Skeletal muscle satellite cell (primary cell): ENCODE data around the gene AGBL4.

Experiments
- H3K27me3 ChIP-seq: 2 replicates; pipeline ENCODE4 v1.7.0; 2013; ENCODE audit warnings: low read length; ENCODE audit not compliant: control insufficient read depth, insufficient read depth
- H3K36me3 ChIP-seq: 2 replicates; pipeline ENCODE4 v1.7.0; 2013; ENCODE audit warnings: mild to moderate bottlenecking, control low read depth, low read length; ENCODE audit not compliant: insufficient read depth
- H3K4me1 ChIP-seq: 2 replicates; pipeline ENCODE4 v1.7.0; 2013; ENCODE audit warnings: low read length; ENCODE audit not compliant: control insufficient read depth, insufficient read depth
- H3K4me2 ChIP-seq: 2 replicates; pipeline ENCODE4 v1.7.0; 2013; ENCODE audit warnings: mild to moderate bottlenecking, low read length
- H3K4me3 ChIP-seq: 2 replicates; pipeline ENCODE4 v1.7.0; 2013; ENCODE audit warnings: low read length
- H3K9ac ChIP-seq: 2 replicates; pipeline ENCODE4 v1.7.0; 2013; ENCODE audit warnings: mild to moderate bottlenecking, low read depth, low read length, moderate library complexity
- H3K9me3 ChIP-seq: replicated peaks from 2 replicates; pipeline ENCODE4 v1.7.0; 2013; ENCODE audit warnings: mild to moderate bottlenecking, control low read depth, low read length

The AGBL4 gene

DNA sequence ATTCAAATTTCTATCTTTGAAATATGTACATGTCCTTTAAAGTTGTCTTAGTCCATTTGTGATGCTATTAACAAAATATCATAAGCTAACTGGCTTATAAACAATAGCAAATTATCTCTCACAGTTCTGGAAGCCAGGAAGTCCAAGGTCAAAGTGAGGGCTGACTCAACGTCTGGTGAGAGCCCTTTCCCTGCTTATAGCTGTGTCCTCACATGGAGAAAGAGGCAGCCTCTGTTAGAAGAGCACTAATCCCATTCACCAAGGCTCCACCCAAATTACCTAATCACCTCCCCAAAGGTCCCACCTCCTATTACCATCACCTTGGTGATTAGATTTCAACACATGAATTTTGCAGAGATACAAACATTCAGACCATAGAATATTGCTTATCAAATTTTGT, 797.0 kb downstream of the AGBL4 start:
- Histone ChIP-seq H3K4me1 (no peaks in the 10 kb centered on the region), H3K27me3 (no peaks in the 10 kb centered on the region), H3K9me3 (no peaks in the 10 kb centered on the region), H3K9ac (no peak overlapping the region), H3K36me3 (no peaks in the 10 kb centered on the region), H3K4me2 (no peak overlapping the region), H3K4me3 (no peak overlapping the region)

DNA sequence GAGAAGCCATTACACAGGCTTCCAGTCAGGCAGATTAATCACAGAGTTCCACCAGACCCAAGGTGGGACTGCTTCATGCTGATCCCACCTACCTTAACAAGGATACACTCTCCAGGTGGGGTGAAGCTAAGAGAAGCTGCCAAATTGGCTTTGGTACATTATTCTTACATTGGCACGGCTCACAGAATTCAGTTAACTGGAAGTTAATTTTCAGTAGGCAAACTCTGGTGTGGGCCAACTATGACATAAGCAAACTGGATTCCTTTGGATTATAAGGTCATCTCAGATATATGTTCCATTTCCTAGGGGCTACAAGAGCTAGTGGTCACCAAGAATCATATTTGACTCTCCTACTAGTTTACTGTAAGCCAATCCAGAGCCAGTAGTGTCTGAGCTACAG, 798.3 kb downstream of the AGBL4 start:
- H3K4me3 ChIP-seq = no peak overlapping the region
- H3K4me1 ChIP-seq = no peaks in the 10 kb centered on the region
- no peaks in the 10 kb centered on the region for H3K36me3 ChIP-seq
- H3K27me3 ChIP-seq = no peaks in the 10 kb centered on the region
- no peak overlapping the region for H3K4me2 ChIP-seq
- H3K9me3 ChIP-seq = no peaks in the 10 kb centered on the region
- no peak overlapping the region for H3K9ac ChIP-seq

DNA sequence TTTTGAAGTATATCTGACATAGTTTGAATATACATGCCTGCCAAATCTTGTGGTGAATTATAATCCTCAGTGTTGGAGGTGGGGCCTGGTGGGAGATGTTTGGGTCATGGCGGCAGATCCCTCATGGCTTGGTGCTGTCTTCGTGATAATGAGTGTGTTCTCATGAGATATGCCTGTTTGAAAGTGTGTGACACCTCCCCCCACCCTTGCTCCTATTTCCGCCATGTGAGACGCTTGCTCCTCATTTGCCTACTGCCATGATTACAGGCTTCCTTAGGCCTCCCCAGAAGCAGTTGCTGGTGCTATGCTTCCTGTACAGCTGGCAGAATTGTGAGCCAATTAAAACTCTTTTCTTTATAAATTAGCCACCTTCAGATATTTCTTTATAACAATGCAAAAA, 810.5 kb downstream of the AGBL4 start:
- Histone ChIP-seq H3K4me2 (no peak overlapping the region), H3K4me1 (no peaks in the 10 kb centered on the region), H3K9ac (no peak overlapping the region), H3K9me3 (no peaks in the 10 kb centered on the region), H3K4me3 (no peak overlapping the region), H3K27me3 (no peaks in the 10 kb centered on the region), H3K36me3 (no peaks in the 10 kb centered on the region)

GRCh38 chr1:49208712-49209111, 815.0 kb downstream of the AGBL4 start:
- no peak overlapping the region for H3K4me3 ChIP-seq
- H3K9ac ChIP-seq = no peak overlapping the region
- no peaks in the 10 kb centered on the region for H3K27me3 ChIP-seq
- no peaks in the 10 kb centered on the region for H3K4me1 ChIP-seq
- H3K36me3 ChIP-seq = no peaks in the 10 kb centered on the region
- no peaks in the 10 kb centered on the region for H3K9me3 ChIP-seq
- H3K4me2 ChIP-seq = no peak overlapping the region

DNA sequence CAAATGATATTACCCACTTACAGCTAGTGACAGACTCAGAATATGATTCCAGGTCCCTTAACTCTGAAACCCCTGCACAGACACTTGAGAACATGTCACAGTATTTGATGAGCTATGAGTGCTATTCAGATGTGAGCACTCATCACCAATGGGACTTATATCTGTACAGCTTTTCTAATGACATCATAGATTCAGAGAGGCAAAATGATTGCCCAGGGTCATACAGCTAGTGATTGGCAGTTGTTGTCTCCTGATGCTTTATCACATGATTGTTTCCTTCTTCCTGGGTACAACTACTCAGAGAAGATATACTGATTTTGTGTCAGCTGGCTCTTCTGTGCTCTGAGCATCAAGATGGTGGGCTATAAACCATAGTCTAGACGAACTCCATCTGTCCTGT, 819.0 kb downstream of the AGBL4 start:
- Histone ChIP-seq H3K27me3 (no peaks in the 10 kb centered on the region), H3K9me3 (no peaks in the 10 kb centered on the region), H3K4me3 (no peak overlapping the region), H3K36me3 (no peaks in the 10 kb centered on the region), H3K4me2 (no peak overlapping the region), H3K9ac (no peak overlapping the region), H3K4me1 (no peaks in the 10 kb centered on the region)

DNA sequence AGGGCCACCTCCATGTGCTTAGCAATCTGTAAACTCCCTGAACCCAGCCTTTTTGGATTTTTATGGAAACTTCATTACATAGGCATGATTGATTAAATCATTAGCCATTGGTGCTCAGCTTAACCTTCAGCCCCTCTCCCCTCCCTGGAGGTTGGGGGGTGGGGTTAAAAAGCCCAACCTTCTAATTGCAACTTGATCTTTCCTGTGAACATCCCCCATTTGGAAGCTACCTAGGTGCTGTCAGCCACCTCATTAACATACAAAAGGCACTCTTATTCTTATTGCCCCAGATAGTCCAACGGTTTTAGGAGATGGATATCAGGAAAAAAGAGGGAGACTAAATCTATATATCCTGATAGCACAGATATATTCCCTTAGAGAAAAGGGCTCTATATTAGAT, 823.0 kb downstream of the AGBL4 start:
- Histone ChIP-seq H3K4me1 (no peaks in the 10 kb centered on the region), H3K27me3 (no peaks in the 10 kb centered on the region), H3K9ac (no peak overlapping the region), H3K4me3 (no peak overlapping the region), H3K36me3 (no peaks in the 10 kb centered on the region), H3K9me3 (no peaks in the 10 kb centered on the region), H3K4me2 (no peak overlapping the region)

- H3K9me3 ChIP-seq = no peaks in the 10 kb centered on the region
Observed at GRCh38 chr1:49199564-49199963, 824.2 kb downstream of the AGBL4 start.

DNA sequence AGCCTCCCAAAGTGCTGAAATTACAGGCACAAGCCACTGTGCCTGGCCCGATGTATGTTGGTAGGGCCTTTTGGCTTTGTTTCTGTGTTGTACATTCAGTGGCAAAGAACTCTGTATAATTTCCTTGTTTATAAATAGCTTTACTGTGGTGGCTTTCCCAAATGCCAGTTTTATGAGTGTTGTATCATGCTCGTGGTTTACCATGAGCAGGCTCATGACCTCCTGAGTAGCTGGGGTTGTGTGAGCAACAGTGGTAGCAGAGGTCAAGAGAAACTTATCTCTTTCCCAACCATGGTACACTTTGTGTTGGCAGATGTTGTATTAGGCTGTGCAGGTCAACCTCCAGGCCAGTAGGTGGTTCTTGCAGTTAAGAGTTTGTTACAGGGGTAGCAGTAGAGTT, 826.7 kb downstream of the AGBL4 start:
- no peaks in the 10 kb centered on the region for H3K9me3 ChIP-seq
- no peak overlapping the region for H3K4me3 ChIP-seq
- H3K4me1 ChIP-seq = no peaks in the 10 kb centered on the region
- H3K36me3 ChIP-seq = no peaks in the 10 kb centered on the region
- H3K4me2 ChIP-seq = no peak overlapping the region
- H3K27me3 ChIP-seq = no peaks in the 10 kb centered on the region
- no peak overlapping the region for H3K9ac ChIP-seq

More at GRCh38 chr1:49199564-49199963, 824.2 kb downstream of the AGBL4 start:
- Histone ChIP-seq H3K27me3 (no peaks in the 10 kb centered on the region), H3K4me2 (no peak overlapping the region), H3K4me1 (no peaks in the 10 kb centered on the region), H3K36me3 (no peaks in the 10 kb centered on the region), H3K9ac (no peak overlapping the region), H3K4me3 (no peak overlapping the region)

DNA sequence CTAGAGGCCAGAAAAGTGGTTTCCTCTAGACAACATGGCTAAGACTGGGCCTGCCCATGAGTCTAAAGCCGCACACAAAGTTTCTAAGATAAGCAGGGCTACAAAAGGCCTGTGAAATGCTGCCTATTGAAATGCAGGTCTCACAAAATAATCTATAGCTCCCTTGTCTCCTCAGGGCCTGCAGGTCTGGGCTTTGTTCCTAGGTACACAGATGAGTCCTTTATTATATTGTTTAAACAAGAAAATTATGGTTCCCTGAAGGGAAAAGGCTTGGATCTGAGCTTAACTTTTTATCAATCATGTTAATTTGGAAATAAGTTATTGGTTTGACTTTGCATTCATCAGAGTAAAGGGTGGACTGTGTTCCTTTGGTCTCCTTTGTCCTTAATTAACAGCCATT, 833.6 kb downstream of the AGBL4 start:
- H3K27me3 ChIP-seq = no peaks in the 10 kb centered on the region
- H3K4me1 ChIP-seq = no peaks in the 10 kb centered on the region
- no peaks in the 10 kb centered on the region for H3K36me3 ChIP-seq
- H3K9me3 ChIP-seq = no peaks in the 10 kb centered on the region
- H3K4me2 ChIP-seq = no peak overlapping the region
- H3K4me3 ChIP-seq = no peak overlapping the region
- H3K9ac ChIP-seq = no peak overlapping the region

GRCh38 chr1:49187056-49187455, 836.7 kb downstream of the AGBL4 start:
- no peak overlapping the region for H3K4me2 ChIP-seq
- no peak overlapping the region for H3K9ac ChIP-seq
- H3K4me3 ChIP-seq = no peak overlapping the region
- no peaks in the 10 kb centered on the region for H3K9me3 ChIP-seq
- no peaks in the 10 kb centered on the region for H3K27me3 ChIP-seq
- H3K4me1 ChIP-seq = no peaks in the 10 kb centered on the region
- H3K36me3 ChIP-seq = no peaks in the 10 kb centered on the region

DNA sequence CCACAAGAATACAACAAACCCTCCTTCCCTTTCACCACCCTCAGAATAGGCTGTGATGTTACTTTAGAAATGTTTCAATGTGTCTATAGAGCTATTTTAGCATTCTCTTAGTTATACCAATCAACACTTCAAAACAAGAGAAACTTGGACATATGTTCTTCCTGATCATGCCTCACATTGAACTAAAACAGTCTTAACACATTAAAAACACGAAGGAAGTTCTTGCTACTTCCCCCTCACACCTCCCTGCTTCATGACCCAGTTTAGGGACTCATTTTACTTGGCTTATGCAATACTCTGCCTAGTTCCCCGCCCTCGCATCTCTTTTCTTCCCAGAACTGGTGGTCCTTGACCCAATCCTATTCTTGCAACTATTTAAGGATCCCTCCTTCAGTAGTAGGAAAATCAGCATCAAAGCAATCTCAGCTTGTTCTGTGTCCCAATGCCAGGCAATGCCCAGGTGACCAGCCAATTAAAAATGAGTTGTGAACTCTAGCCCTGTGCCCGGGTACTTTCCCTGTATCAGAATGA, 838.2 kb downstream of the AGBL4 start:
- no peak overlapping the region for H3K4me2 ChIP-seq
- no peak overlapping the region for H3K9ac ChIP-seq
- H3K36me3 ChIP-seq = no peaks in the 10 kb centered on the region
- no peak overlapping the region for H3K4me3 ChIP-seq
- H3K9me3 ChIP-seq = no peaks in the 10 kb centered on the region
- no peaks in the 10 kb centered on the region for H3K4me1 ChIP-seq
- no peaks in the 10 kb centered on the region for H3K27me3 ChIP-seq

DNA sequence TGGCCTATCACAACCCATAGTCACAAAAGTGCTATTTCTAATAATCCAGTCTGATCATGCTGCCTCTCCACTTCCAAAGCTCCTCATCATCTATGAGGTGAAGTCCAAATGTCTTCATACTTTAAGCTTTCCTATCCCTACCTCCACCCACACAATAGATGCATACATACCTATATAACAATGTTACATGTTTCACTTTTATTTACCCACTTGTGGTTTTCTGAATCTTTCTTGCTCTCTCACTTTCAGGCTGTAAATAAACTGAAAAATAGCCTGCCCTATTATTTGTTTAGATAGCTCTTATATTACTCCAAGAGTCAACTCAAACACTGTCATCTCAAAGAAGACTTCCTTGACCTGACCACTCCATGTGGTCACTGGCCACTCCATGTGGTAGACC, 840.3 kb downstream of the AGBL4 start:
- no peak overlapping the region for H3K4me3 ChIP-seq
- no peak overlapping the region for H3K4me2 ChIP-seq
- no peaks in the 10 kb centered on the region for H3K27me3 ChIP-seq
- no peak overlapping the region for H3K9ac ChIP-seq
- H3K4me1 ChIP-seq = no peaks in the 10 kb centered on the region
- H3K36me3 ChIP-seq = no peaks in the 10 kb centered on the region
- peaks cover 2% of the 10 kb centered on the region for H3K9me3 ChIP-seq
